HG02840 (cell line): ENCODE measurements around the gene WDR33.

Source experiments
- ATAC-seq: cut with Tn5 transposase; IDR thresholded peaks from one replicate; pipeline ENCODE4 v1.9.1; 2021; ENCODE audit warnings: mild to moderate bottlenecking, moderate library complexity, moderate number of reproducible peaks; ENCODE audit not compliant: unreplicated experiment, low FRiP score

The WDR33 gene

DNA sequence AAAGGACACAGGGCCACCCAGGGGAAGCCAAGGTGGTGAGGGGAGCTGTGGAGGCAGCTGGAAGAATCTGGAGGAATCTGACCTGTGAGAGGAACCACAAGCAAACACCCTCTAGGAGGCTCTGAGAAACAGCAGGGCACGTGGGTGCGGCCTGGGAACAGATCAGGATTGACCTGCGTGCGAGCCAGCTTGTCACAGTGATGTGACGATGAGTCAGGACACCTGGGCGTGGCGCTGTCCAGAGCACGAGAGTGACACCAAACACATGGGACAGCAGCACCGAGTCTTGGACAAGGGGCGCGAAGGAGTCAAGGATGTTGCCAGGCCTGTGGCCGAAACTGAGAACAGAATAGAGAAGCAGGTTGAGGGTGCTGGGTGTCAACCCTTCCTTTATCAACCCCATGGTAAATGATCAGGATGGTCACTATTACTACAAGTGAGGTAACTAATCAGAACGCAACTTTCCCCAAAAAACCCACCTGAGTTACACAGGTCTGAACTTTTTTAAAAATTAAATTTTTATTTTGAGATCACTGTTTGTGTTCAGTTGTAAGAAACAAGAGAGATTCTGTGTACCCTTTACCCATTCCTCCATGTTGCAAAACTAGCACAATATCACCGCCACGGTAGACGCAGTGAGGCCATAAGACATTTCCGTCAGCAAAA is 110.3 kb downstream of the WDR33 start:
- peak; percentile 44 for ATAC-seq

DNA sequence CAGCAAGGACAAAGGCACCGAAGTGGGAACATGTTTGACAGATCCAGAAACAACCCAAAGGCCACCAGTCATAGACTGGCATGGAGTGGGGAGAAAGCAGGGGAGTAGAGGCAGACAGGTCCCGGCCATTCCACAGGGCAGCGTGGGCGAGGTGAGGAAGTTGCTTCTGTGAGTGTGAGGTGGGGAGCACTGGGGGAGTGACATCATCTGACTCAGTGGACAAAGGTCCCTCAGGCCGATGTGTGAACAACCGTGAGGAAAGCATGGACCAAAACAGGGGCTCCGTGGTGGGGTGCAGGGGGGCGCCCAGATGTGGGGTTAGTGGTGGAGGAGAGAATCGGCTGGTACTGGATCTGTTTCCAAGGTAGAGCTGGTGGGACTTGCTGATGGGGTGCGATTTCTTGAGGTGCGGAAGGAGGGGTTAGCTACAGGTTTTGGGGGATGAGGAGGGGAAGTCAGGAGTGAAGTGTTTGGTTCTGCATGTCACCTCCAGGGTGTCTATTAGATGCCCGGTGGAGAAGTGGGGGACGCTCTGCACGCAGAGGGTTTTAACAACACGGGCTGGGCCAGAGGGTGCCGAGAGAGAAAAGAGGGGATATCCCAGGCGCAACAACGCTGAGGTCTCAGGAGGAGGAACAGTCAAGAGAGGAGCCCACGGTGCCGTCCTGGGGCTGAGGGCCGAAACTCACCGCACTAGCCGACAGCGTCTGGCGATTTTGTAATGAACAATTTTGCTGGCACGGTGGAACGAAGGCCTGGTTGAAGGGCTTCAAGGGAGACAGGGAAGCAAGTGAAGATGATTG is 112.2 kb downstream of the WDR33 start:
- ATAC-seq, result no peak

- no peak for ATAC-seq
Measured at GRCh38 chr2:127697482-127698180, 113.3 kb downstream of the WDR33 start.

DNA sequence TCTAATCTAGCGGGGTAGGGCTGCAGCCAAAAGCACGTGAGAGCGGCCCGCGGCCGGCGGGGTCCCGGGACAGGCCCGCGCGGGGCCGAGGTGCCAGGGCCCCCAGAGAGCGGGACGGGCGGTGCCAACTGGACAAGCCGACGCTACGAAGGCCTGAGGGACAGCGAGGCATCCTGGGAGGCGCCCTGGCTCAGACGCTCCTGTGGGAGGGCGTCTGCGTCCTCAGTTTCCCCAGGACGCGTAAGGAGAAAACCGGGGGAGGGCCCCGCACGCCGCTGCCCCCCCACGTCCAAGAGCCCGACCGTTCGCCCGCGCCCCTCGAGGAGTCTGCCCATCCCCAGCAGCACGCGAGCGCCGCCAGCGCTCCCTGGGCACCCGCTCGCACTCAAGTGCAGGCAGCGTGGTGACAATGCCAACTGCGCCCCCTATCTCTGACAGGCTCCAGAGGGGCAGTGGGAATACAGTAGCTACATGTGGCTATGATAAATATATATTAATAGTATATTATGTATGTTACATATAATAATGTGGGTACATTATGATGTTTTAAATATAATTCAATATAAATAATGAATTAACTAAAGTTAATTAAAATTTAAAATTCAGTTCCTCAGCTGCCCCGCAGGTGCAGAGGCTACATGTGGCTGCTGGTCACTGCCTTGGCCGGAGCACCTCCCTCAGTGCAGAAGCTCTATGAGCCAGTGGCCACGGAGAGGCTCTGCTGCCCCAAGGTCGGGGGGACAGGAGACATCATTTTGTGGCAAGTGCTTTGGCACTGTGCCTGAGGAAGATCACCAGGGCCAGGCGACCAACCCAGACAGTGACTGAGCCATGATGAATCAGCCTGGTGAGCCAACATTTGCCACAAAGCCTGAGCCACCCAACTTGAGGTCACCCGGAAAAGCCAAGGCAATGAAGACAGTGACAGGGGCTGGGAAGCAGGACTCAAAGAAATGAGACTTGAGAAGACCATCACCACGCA is 115.2 kb downstream of the WDR33 start:
- no peak for ATAC-seq

DNA sequence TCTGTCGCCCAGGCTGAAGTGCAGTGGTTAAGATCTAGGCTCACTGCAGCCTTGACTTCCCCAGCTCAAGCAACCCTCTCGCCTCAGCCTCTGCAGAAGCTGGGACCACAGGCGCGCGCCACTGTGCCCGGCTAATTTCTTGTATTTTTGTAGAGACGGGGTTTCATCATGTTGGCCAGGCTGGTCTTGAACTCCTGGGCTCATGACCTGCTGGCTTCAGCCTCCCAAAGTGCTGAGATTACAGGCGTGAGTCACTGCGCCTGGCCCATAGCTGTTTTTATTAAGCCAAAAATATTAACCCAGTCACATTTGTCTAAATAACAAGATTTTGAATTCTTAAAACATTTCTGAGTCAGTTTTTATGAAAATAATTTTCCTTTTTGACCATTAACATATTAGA is 116.0 kb downstream of the WDR33 start:
- ATAC-seq, result no peak

DNA sequence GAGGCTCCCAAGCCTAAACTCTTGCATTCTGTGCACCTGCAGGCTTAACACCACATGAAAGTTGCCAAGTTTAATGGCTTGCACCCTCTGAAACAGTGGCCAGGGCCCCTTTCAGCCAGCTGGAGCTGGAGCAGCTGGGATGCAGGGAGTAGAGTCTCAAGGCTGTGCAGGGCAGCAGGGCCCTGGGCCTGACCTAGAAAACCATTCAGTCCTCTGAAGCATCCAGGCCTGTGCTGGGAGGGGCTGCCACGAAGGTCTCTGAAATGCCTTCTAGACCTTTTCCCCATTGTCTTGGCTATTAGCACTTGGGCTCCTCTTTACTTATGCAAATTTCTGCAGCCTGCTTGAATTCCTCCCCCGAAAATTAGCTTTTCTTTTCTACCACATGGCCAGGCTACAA is 120.3 kb downstream of the WDR33 start:
- no peak for ATAC-seq

DNA sequence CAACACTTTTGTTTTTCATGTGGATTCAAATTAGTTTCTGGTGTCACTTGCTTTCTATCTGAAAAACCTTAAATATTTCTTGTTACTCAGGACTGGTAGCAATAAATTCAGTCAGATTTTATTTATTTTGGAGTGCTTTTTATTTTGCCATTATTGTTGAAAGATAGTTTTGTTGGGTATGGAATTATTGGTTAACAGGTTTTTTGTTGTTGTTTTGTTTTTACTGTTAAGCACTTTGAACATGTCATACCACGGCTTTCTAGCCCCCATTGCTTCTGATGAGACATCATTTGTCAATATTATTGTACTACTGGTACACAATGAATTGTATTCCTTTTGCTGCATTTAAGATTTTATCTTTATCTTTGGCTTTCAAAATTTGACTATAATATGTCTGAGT is 122.6 kb downstream of the WDR33 start:
- ATAC-seq, result no peak

GRCh38 chr2:127685410-127686080 is 125.4 kb downstream of the WDR33 start:
- ATAC-seq, result no peak

DNA sequence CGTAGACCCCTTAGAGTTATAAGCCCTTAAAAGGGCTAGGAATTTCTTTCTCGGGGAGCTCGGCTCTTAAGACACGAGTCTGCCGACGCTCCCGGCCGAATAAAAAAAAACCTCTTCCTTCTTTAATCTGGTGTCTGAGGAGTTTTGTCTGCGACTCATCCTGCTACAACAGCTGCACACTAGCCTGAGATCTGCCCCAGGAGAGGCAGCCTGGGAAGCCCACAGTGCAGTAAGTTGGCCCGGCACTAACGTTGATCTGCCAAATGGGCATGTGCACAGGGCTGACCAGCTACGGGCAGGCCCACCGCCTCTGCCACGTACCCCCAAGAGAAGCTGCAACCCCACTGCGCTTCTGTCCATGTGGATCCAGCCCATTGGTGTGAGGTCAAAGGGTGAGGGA is 127.2 kb downstream of the WDR33 start:
- ATAC-seq, result no peak

DNA sequence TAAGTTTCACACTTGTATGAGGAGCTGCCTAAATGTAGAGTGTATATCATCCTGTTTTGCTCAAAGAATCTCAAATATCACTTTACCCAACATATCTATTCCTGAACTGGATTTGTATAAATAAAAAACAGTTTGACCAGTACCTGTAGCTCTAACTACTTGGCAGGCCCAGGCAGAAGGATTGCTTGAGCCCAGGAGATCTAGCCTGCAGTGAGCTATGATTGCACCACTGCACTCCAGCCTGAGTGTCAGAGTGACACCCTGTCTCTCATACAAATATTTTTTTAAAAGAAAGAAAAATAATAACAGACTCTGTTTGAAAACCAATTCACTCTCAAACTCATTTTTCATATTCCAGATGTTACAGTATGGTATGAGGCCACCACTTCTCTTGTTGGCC is 127.9 kb downstream of the WDR33 start:
- ATAC-seq, result no peak

GRCh38 chr2:127681976-127682857 is 128.8 kb downstream of the WDR33 start:
- no peak for ATAC-seq

DNA sequence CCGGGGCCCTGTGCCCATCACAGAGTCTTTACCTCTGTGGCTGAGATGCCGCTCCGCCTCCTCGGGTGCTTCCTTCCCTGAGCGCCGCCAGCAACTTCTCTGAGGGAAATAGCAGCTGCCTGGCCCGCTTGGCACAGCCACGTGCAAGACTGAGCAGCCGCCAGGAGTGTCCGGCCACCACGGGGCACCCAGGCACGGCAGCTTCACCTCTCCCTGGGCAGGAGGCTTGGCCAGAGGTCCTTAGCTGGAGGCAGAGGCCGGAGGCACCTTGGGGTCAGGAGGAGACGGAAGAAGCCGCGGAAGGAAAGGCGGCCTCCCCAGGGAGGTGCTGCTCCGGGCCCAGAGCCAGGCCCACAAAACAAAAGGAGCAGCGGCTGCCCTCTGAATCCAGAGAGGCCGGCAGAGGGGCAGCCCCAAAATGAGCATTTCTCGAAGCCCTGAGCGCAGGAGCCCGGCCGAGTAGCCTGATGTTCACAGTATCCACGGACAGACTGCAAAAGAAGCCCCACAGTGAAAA is 129.6 kb downstream of the WDR33 start:
- no peak for ATAC-seq

DNA sequence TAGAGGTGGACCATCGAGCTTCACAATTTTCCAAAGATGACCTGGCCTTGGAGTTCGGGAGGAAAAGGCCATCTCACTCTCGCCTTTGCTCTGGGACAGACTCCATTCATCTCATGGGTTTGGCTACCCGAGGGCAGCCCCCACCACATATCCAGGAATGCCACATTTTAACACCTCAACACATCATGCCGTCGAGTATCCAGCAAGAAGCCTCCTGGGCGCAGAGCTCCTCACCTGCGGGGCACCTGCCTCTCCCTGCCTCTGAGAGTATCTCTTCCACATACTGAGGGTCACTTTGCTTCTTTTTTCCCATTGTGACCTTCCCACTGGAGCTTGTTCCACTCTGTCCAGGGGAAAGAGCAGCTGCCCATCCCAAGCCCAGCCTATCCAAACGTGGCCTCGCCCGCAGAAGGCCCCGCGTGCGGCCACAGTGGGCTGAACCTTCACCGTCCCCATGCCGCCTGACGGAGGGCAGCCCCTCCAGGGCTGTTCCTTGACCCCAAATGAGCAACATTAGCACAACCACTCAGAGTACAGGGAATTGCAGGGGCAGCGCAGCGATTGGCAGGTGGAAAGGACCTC is 130.2 kb downstream of the WDR33 start:
- no peak for ATAC-seq

DNA sequence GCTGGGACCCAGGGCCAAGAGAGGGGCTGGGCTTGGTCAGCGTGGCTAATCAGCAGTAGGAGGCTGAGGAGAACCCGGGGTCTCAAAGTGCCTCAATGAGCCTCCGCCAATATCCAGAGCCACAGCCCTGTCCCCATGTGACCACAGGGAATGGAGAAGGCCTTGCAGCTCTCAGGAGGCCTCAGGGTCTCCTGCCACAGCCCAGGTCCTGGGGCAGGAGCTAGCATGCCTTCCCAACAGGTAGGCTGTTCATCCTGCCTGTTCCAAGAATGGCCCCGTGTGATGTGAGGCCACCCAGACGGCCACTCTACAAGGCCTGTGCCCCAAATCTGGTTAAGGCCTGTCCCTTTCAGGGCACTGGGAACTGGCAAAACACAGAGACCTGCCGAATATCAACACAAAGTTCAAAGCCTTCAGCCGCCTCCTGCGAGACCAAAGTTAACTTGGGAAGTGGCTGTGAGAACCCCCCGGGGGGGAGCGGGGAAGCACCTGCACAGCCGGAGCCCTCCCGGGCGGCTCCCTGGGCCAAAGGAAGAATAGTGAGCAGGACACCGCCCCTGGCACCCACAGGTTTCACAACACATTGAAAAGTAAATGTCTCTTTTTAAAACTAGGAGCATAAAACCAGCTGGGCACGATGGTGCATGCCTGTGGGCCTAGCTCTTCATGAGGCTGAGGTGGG is 131.2 kb downstream of the WDR33 start:
- ATAC-seq, result no peak

- ATAC-seq, result no peak
Measured at GRCh38 chr2:127678991-127679390, 132.0 kb downstream of the WDR33 start.

DNA sequence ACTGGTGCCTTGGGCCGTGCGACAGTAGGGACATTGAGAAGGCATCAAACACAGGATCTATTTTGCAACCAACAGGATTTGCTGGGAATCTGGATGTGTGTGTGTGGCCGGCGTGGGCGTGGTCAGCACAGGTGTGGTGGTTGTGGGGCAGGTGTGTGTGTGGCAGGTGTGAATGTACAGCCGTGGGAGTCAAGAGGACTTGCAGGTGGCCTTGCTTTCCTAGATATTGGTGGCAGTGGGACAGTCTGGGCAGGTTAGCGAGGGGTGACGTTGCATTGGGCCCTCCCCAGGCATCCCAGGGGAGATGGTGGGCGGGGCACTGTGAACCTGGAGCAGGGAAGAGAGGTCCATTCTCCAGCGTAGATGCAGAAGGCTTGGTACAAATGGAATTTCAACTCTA is 132.4 kb downstream of the WDR33 start:
- no peak for ATAC-seq

GRCh38 chr2:127676906-127677305 is 134.1 kb downstream of the WDR33 start:
- no peak for ATAC-seq
